Activated naive CD4-positive, alpha-beta T cell treated with anti-CD3 and anti-CD28 coated beads for 36 hours (primary cell): Measurements from ENCODE around the gene SHISAL2B. TPM values are rescaled to one million over a fixed set of nuclear protein-coding genes. Genes with fewer than 3 reads are reported as not detected.
A peak's percentile ranks its signal among the peaks of the same experiment; 100 is the strongest.
"Not testable (repeated sequence)": the region's sequence is repeated elsewhere in the genome, so short reads cannot be mapped to it uniquely, and the experiment has no call there.

Source experiments
- CTCF ChIA-PET: fragments of 350-600 bp; sonication (Branson Sonifier 250); formaldehyde crosslinking; loops from one replicate; lab custom pipeline; 2021; ENCODE audit warnings: antibody characterized with exemption; lab: Charles Lee
- DNase-seq: peaks from one replicate; pipeline ENCODE4 v3.0.0-alpha.2; 2020
- H3K27ac Mint-ChIP-seq: one replicate; pipeline ENCODE4 v1.8.0; 2021; ENCODE audit warnings: mild to moderate bottlenecking, mixed read lengths
- H3K27me3 Mint-ChIP-seq: one replicate; pipeline ENCODE4 v1.8.0; 2021; ENCODE audit warnings: low read depth, mixed read lengths
- H3K36me3 Mint-ChIP-seq: one replicate; pipeline ENCODE4 v1.8.0; 2021; ENCODE audit warnings: low read depth, mixed read lengths
- H3K4me1 Mint-ChIP-seq: one replicate; pipeline ENCODE4 v1.8.0; 2021; ENCODE audit warnings: low read depth, mixed read lengths
- H3K4me3 Mint-ChIP-seq: one replicate; pipeline ENCODE4 v1.8.0; 2021; ENCODE audit warnings: mild to moderate bottlenecking, moderate library complexity, mixed read lengths
- H3K9me3 Mint-ChIP-seq: one replicate; pipeline ENCODE4 v1.8.0; 2021; ENCODE audit warnings: mixed read lengths
- intact Hi-C: fragments of 100-400 bp; cut with micrococcal nuclease; formaldehyde crosslinking; loops from one replicate; pipeline ENCODE4 v1.15.1; 2023
- total RNA-seq, 2 experiments: library from RNA; stranded (reverse); gene quantifications; one replicate each; pipeline ENCODE4 v1.2.3, GENCODE V29; 2021

Gene SHISAL2B
- total RNA-seq: not detected

DNA sequence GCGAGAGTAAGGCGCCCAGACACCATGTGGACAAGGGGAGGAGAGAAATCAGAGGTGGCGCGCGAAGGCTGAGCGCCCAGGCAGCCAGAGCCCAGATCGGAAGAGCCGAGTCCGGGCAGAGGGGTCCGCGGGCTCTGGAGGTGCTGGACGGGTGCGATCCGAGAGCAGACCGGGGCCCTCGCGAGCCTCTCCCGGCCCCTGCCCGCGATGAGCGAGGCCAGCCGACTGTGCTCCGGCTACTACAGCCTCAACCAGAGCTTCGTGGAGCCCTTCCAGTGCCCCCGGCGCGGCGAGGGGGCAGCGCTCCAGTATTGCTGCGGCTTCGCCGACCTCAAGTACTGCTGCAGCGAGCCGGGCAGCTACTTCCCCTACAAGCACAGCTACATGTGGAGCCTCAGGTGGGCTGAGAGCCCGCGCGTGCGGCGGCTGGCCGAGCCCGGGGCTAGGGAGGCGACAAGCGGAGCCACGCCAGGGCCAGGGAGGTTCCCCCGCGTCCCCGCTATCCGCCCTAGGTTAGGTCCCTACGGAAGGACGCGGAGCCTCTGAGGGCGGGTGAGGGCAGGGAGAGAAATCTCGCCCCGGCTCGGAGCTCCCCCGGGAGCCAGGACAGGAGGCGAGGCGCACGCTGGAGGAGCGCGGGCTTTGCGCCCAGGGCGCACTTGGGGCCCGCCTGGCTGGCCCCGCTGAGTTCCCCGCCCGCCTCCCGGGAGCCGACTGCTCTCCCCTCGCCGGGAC, at the start of gene SHISAL2B:
SHISAL2B (plus strand) TSS at position 87 of the 735 bp plus-strand sequence; CDS start at position 208, 121 bp downstream.
- no peak for DNase-seq
- intact Hi-C loops: loop anchor here (1.0 kb wide), 1 partner anchor 78 kb away; the partner anchor contains the start of genes CWC27 and SREK1IP1
- CTCF ChIA-PET: no interaction called here
- Mint-ChIP-seq H3K27me3 (peaks cover 24% of the 10 kb centered on the region), H3K9me3 (no peaks in the 10 kb centered on the region), H3K36me3 (no peaks in the 10 kb centered on the region), H3K4me1 (peaks cover 6% of the 10 kb centered on the region), H3K27ac (no peak within 1 kb of the TSS), H3K4me3 (peak within 1 kb of the TSS; percentile 27)

DNA sequence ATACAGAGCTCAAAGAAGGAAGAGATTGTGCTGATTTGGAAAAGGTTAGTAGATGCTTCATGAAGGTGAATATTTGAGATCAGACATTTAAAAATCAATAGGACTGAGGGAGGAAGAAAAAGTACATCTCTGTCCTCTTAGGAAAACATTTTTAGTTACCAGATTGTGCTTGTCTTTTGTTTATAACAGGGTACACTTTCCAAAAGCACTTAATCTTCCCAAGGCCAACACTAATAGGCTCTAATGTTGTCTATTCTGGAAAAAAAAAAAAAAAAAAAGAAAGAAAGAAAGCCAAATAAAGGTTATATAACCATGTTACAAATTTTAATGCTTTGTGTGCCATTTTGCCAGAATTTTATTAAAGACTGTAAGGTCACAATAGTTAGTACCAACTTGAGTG, 45.5 kb upstream of the SHISAL2B start:
- H3K4me1 Mint-ChIP-seq: no peaks in the 10 kb centered on the region
- CTCF ChIA-PET: no interaction called here
- no peak overlapping the region for H3K27ac Mint-ChIP-seq
- no peak for DNase-seq
- no peak overlapping the region for H3K4me3 Mint-ChIP-seq
- H3K36me3 Mint-ChIP-seq: no peaks in the 10 kb centered on the region
- no peaks in the 10 kb centered on the region for H3K9me3 Mint-ChIP-seq
- H3K27me3 Mint-ChIP-seq: no peaks in the 10 kb centered on the region
- intact Hi-C loops: no loop called here

- no peak overlapping the region for H3K4me3 Mint-ChIP-seq
- H3K9me3 Mint-ChIP-seq: peaks cover 2% of the 10 kb centered on the region
- no peaks in the 10 kb centered on the region for H3K36me3 Mint-ChIP-seq
- no peaks in the 10 kb centered on the region for H3K27me3 Mint-ChIP-seq
- intact Hi-C loops: no loop called here
- no peaks in the 10 kb centered on the region for H3K4me1 Mint-ChIP-seq
- no peak for DNase-seq
- H3K27ac Mint-ChIP-seq: no peak overlapping the region
- CTCF ChIA-PET: interaction anchor here (1.2 kb wide), 1 partner anchor 11 kb away, joined by 4 read pairs; no protein-coding TSS in a partner anchor
Measured at GRCh38 chr5:64646169-64646568, 44.1 kb upstream of the SHISAL2B start.

GRCh38 chr5:64649512-64649911, 40.8 kb upstream of the SHISAL2B start:
- CTCF ChIA-PET: no interaction called here
- DNase-seq: no peak
- Mint-ChIP-seq H3K4me3 (no peak overlapping the region), H3K4me1 (no peaks in the 10 kb centered on the region), H3K27ac (no peak overlapping the region), H3K27me3 (no peaks in the 10 kb centered on the region), H3K36me3 (no peaks in the 10 kb centered on the region), H3K9me3 (peaks cover 5% of the 10 kb centered on the region)
- intact Hi-C loops: no loop called here

DNA sequence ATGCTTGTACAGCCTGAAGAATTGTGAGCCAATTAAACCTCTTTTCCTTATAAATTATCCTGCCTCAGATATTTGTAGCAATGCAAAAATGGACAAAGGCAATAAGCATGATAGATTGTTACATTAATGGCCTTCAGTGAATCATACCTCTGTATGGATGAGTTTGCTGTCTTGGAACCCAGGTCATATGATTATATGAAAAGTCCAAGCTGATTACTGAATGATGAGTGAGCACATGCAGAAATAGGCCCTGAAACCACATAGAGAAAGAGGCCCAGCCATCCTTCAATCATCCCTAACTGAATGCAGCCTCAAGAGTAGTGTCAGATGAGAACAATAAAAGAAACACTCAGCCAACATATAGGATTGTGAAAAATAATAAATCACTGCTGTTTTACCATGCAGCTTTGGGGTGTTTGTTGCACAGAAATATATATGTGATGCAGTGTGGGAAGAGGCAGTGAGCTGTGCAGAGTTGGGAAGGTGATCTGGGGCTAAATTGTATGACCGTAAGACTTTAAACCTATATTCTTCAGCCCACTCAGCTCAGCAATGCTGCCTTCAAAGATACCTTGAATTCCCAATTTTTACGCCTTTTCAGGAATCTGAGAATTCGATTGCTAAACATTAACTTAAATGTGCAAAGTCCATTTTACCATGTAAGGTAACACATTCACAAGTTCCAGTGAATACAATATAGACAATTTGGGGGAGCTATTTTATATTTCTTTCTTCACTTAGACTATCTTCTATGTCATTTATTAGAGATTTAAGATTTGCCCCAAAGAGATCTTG, 36.3 kb upstream of the SHISAL2B start:
- H3K4me3 Mint-ChIP-seq: no peak overlapping the region
- peaks cover 5% of the 10 kb centered on the region for H3K9me3 Mint-ChIP-seq
- H3K27ac Mint-ChIP-seq: no peak overlapping the region
- no peaks in the 10 kb centered on the region for H3K36me3 Mint-ChIP-seq
- H3K27me3 Mint-ChIP-seq: no peaks in the 10 kb centered on the region
- H3K4me1 Mint-ChIP-seq: no peaks in the 10 kb centered on the region
- intact Hi-C loops: no loop called here
- no peak for DNase-seq
- CTCF ChIA-PET: interaction anchor here (0.6 kb wide), 1 partner anchor 100 kb away, joined by 3 read pairs; no protein-coding TSS in a partner anchor

GRCh38 chr5:64654561-64654938, 35.8 kb upstream of the SHISAL2B start:
- no peak overlapping the region for H3K27ac Mint-ChIP-seq
- H3K36me3 Mint-ChIP-seq: no peaks in the 10 kb centered on the region
- H3K4me3 Mint-ChIP-seq: no peak overlapping the region
- H3K27me3 Mint-ChIP-seq: no peaks in the 10 kb centered on the region
- H3K4me1 Mint-ChIP-seq: no peaks in the 10 kb centered on the region
- peaks cover 5% of the 10 kb centered on the region for H3K9me3 Mint-ChIP-seq
- intact Hi-C loops: no loop called here
- CTCF ChIA-PET: no interaction called here
- DNase-seq: no peak

GRCh38 chr5:64655596-64655995, 34.7 kb upstream of the SHISAL2B start:
- intact Hi-C loops: no loop called here
- H3K27me3 Mint-ChIP-seq: no peaks in the 10 kb centered on the region
- H3K27ac Mint-ChIP-seq: no peak overlapping the region
- H3K36me3 Mint-ChIP-seq: no peaks in the 10 kb centered on the region
- H3K4me1 Mint-ChIP-seq: no peaks in the 10 kb centered on the region
- peaks cover 5% of the 10 kb centered on the region for H3K9me3 Mint-ChIP-seq
- no peak for DNase-seq
- no peak overlapping the region for H3K4me3 Mint-ChIP-seq
- CTCF ChIA-PET: no interaction called here

- no peak for DNase-seq
- no peak overlapping the region for H3K27ac Mint-ChIP-seq
- H3K27me3 Mint-ChIP-seq: peaks cover under 1% of the 10 kb centered on the region
- no peak overlapping the region for H3K4me3 Mint-ChIP-seq
- intact Hi-C loops: no loop called here
- H3K36me3 Mint-ChIP-seq: no peaks in the 10 kb centered on the region
- H3K4me1 Mint-ChIP-seq: no peaks in the 10 kb centered on the region
- H3K9me3 Mint-ChIP-seq: no peaks in the 10 kb centered on the region
- CTCF ChIA-PET: interaction anchor here (1.0 to 2.2 kb wide), 2 partner anchors 122 to 125 kb away, joined by 4 to 9 read pairs; no protein-coding TSS in a partner anchor
Measured at GRCh38 chr5:64659289-64659688, 31.0 kb upstream of the SHISAL2B start.

DNA sequence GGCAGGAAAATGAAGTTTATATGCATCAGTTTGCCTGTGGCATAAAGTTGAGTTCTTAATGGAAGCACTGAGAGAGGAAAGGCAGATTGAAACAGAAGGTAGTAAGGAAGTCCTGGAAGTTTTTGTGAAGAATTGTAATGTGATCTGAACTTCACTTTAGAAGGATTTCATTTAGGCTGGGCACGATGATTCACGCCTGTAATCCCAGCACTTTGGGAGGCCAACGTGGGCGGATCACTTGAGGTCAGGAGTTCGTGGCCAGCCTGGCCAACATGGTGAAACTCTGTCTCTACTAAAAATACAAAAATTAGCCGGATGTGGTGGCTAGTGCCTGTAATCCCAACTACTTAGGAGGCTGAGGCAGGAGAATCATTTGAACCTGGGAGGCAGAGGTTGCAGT, 27.1 kb upstream of the SHISAL2B start:
- H3K27me3 Mint-ChIP-seq, H3K36me3 Mint-ChIP-seq, H3K27ac Mint-ChIP-seq, intact Hi-C loops, H3K4me3 Mint-ChIP-seq, CTCF ChIA-PET, H3K9me3 Mint-ChIP-seq, H3K4me1 Mint-ChIP-seq, DNase-seq: not testable (repeated sequence)

DNA sequence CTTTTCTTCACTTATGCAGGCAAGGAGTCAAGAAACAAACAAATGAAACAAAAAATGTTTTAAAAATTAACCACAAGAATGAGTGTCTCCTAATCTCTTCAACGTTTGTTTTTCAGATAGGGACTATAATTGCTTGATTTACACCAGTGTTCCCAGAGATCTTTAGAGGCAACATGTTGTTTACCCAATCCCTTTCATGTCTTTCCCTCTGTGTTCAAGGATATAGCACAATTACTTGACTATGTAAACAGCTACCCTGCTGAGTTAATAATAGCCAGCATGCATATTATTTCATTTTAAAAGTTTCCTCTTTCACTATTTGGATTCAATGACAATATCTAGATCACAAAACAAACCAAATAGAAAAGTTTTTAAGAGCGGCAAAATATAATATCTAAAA, 25.1 kb upstream of the SHISAL2B start:
- Mint-ChIP-seq H3K36me3 (no peaks in the 10 kb centered on the region), H3K27ac (no peak overlapping the region), H3K4me3 (no peak overlapping the region), H3K27me3 (peaks cover 10% of the 10 kb centered on the region), H3K9me3 (no peaks in the 10 kb centered on the region), H3K4me1 (no peaks in the 10 kb centered on the region)
- intact Hi-C loops: no loop called here
- CTCF ChIA-PET: no interaction called here
- no peak for DNase-seq

DNA sequence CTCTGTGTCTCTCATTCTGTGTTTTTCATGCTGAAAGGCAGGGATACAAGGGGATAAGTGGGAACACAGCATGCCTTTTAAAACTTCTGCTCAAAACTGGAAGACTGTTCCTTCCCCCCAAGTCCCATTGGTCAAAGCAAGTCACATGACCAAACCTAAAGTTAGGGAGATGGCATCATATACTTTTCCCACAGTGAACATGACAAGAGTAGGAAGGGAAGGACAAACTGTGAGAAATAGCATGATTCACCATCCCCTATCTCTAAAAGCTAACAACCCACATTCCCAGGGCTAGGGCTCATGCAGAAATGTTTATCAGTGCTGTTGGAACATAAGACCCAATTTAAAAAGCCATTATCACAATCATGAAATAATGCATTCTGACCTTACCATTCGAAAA, 24.2 kb upstream of the SHISAL2B start:
- Mint-ChIP-seq H3K4me3 (no peak overlapping the region), H3K27me3 (peaks cover 10% of the 10 kb centered on the region), H3K4me1 (no peaks in the 10 kb centered on the region), H3K27ac (no peak overlapping the region), H3K9me3 (no peaks in the 10 kb centered on the region), H3K36me3 (no peaks in the 10 kb centered on the region)
- DNase-seq: no peak
- intact Hi-C loops: no loop called here
- CTCF ChIA-PET: no interaction called here

DNA sequence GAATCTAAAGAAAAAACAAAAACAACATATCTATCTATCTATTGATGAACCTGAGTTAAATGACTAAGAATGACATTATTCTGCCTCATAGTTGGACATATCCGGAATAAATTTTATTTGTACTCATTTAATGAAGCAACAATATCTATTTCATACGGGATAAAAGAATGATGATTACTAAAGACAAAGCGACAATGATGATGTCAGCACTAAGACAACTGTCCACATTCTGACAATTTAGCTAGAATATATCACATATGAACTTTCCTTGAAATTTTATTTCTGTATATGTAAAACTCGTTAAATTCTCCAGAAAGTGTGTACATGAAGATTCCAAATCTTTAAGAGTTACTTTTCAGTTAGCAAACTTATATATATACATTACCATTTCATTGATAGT, 23.2 kb upstream of the SHISAL2B start:
- Mint-ChIP-seq H3K36me3 (no peaks in the 10 kb centered on the region), H3K27ac (no peak overlapping the region), H3K9me3 (no peaks in the 10 kb centered on the region), H3K4me1 (no peaks in the 10 kb centered on the region), H3K4me3 (no peak overlapping the region), H3K27me3 (peaks cover 10% of the 10 kb centered on the region)
- intact Hi-C loops: no loop called here
- CTCF ChIA-PET: no interaction called here
- no peak for DNase-seq
